ENCODE results near the gene OXCT2. TPM values are rescaled to one million over a fixed set of nuclear protein-coding genes. Genes with fewer than 3 reads are reported as not detected.

Gene OXCT2
- total RNA-seq, 1 donor from 2014 or later = 0.36 TPM

DNA sequence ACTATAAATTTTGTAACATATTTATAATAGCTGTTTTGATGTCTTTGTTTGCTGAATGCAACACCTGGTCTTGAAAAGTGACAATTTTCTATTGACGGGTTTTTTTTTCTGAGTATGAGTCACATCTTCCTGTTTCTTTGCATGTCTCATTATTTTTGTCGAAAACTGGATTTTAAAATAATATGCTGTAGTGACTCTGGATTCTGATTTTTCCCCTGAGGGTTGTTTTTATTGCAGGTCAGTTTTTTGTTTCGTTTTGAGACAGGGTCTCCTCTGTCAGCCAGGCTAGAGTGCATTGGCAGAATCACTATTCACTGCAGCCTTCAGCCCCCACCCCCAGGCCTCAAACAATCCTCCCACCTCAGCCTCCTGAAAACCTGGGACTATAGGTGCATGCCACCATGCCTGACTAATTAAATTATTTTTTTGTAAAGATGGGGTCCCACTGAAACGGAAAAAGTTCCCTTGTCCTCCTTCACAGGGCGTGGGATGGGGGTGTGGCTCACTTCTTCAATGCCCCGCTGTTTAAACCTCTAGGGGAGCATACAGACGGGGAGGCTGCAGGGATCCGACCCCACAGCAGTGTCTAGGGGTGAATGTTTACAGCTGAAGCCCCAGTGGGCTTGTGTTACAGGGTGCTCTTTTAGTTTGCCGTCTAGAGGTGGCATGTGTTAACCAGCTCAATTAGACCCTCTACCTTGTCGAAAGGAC is 43.8 kb downstream of the OXCT2 start:
- no peak for TF ChIP-seq EZH2 (IDR thresholded peaks at IDR 0.05; ENCODE audit: insufficient read depth, low read length)
- TF ChIP-seq CTCF (IDR thresholded peaks at IDR 0.05; ENCODE audit: insufficient read depth, low read depth, low read length) = no peak
- FAIRE-seq = no peak
- no peak for DNase-seq (ENCODE audit: low read depth)
- Histone ChIP-seq H3K9me3 (ENCODE audit: insufficient read depth, low read depth, low read length) (no peaks in the 10 kb centered on the region), H3K4me3 (ENCODE audit: insufficient read depth, low read depth, low read length) (no peak overlapping the region), H3K27me3 (ENCODE audit: insufficient read depth, low read length) (peaks cover 67% of the 10 kb centered on the region), H3K4me2 (ENCODE audit: low read length) (no peak overlapping the region), H3K27ac (ENCODE audit: low read depth, low read length) (no peak overlapping the region), H3K9ac (ENCODE audit: low read length) (no peak overlapping the region), H4K20me1 (ENCODE audit: insufficient read depth, low read length) (no peaks in the 10 kb centered on the region), H3K36me3 (ENCODE audit: insufficient read depth, low read length) (no peaks in the 10 kb centered on the region), H2AFZ (ENCODE audit: low read depth, low read length) (no peak overlapping the region), H3K4me1 (ENCODE audit: insufficient read depth, low read length) (no peaks in the 10 kb centered on the region), H3K79me2 (ENCODE audit: insufficient read depth, low read length) (no peaks in the 10 kb centered on the region)
- Mint-ChIP-seq H3K27ac (ENCODE audit: unreplicated experiment) (no peak overlapping the region), H3K4me3 (ENCODE audit: unreplicated experiment) (no peak overlapping the region), H3K27me3 (ENCODE audit: low read depth, unreplicated experiment) (peaks cover 74% of the 10 kb centered on the region), H3K9me3 (ENCODE audit: unreplicated experiment) (no peaks in the 10 kb centered on the region), H3K36me3 (ENCODE audit: low read depth, unreplicated experiment) (peaks cover 3% of the 10 kb centered on the region), H3K4me1 (ENCODE audit: low read depth, unreplicated experiment) (peaks cover 7% of the 10 kb centered on the region)

DNA sequence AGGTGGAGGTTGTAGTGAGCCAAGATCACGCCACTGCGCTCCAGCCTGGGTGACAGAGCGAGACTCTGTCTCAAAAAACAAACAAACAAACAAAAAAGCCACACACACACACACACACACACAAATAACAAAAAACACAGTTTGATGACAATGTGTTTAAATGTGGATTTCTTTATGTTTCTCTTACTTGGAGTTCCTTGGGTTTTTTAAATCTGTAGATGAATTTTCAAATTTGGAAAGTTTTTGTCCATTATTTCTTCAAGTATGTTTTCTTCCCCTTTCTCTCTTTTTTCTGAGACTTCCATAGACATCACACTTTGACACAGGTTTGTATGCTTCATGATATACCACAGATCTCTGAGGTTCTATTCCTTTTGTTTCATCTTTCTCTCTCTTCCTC is 44.5 kb downstream of the OXCT2 start:
- Mint-ChIP-seq H3K4me1 (ENCODE audit: low read depth, unreplicated experiment) (peaks cover 7% of the 10 kb centered on the region), H3K4me3 (ENCODE audit: unreplicated experiment) (no peak overlapping the region), H3K27me3 (ENCODE audit: low read depth, unreplicated experiment) (peaks cover 79% of the 10 kb centered on the region), H3K36me3 (ENCODE audit: low read depth, unreplicated experiment) (peaks cover 3% of the 10 kb centered on the region), H3K27ac (ENCODE audit: unreplicated experiment) (no peak overlapping the region), H3K9me3 (ENCODE audit: unreplicated experiment) (no peaks in the 10 kb centered on the region)
- H3K4me2 ChIP-seq (ENCODE audit: low read length) = no peak overlapping the region
- DNase-seq (ENCODE audit: low read depth) (no peak), FAIRE-seq (no peak)
- no peak overlapping the region for H3K4me3 ChIP-seq (ENCODE audit: insufficient read depth, low read depth, low read length)
- H3K79me2 ChIP-seq (ENCODE audit: insufficient read depth, low read length) = no peaks in the 10 kb centered on the region
- no peaks in the 10 kb centered on the region for H3K4me1 ChIP-seq (ENCODE audit: insufficient read depth, low read length)
- no peak for TF ChIP-seq EZH2 (IDR thresholded peaks at IDR 0.05; ENCODE audit: insufficient read depth, low read length)
- TF ChIP-seq CTCF (IDR thresholded peaks at IDR 0.05; ENCODE audit: insufficient read depth, low read depth, low read length) = no peak
- no peak overlapping the region for H3K9ac ChIP-seq (ENCODE audit: low read length)
- H4K20me1 ChIP-seq (ENCODE audit: insufficient read depth, low read length) = no peaks in the 10 kb centered on the region
- H3K36me3 ChIP-seq (ENCODE audit: insufficient read depth, low read length) = no peaks in the 10 kb centered on the region
- no peak overlapping the region for H3K27ac ChIP-seq (ENCODE audit: low read depth, low read length)
- no peak overlapping the region for H2AFZ ChIP-seq (ENCODE audit: low read depth, low read length)
- H3K27me3 ChIP-seq (ENCODE audit: insufficient read depth, low read length) = peaks cover 70% of the 10 kb centered on the region
- H3K9me3 ChIP-seq (ENCODE audit: insufficient read depth, low read depth, low read length) = no peaks in the 10 kb centered on the region

- no peak overlapping the region for H3K4me3 ChIP-seq (ENCODE audit: insufficient read depth, low read depth, low read length)
- Mint-ChIP-seq H3K27me3 (ENCODE audit: low read depth, unreplicated experiment) (peaks cover 71% of the 10 kb centered on the region), H3K4me3 (ENCODE audit: unreplicated experiment) (no peak overlapping the region), H3K27ac (ENCODE audit: unreplicated experiment) (no peak overlapping the region), H3K4me1 (ENCODE audit: low read depth, unreplicated experiment) (no peaks in the 10 kb centered on the region), H3K36me3 (ENCODE audit: low read depth, unreplicated experiment) (peaks cover 3% of the 10 kb centered on the region), H3K9me3 (ENCODE audit: unreplicated experiment) (no peaks in the 10 kb centered on the region)
- H3K27ac ChIP-seq (ENCODE audit: low read depth, low read length) = no peak overlapping the region
- H3K36me3 ChIP-seq (ENCODE audit: insufficient read depth, low read length) = no peaks in the 10 kb centered on the region
- H3K9me3 ChIP-seq (ENCODE audit: insufficient read depth, low read depth, low read length) = no peaks in the 10 kb centered on the region
- no peak for FAIRE-seq
- no peaks in the 10 kb centered on the region for H3K4me1 ChIP-seq (ENCODE audit: insufficient read depth, low read length)
- no peaks in the 10 kb centered on the region for H4K20me1 ChIP-seq (ENCODE audit: insufficient read depth, low read length)
- no peak overlapping the region for H3K4me2 ChIP-seq (ENCODE audit: low read length)
- no peak for TF ChIP-seq EZH2 (IDR thresholded peaks at IDR 0.05; ENCODE audit: insufficient read depth, low read length)
- TF ChIP-seq CTCF (IDR thresholded peaks at IDR 0.05; ENCODE audit: insufficient read depth, low read depth, low read length) = no peak
- H3K9ac ChIP-seq (ENCODE audit: low read length) = no peak overlapping the region
- no peaks in the 10 kb centered on the region for H3K79me2 ChIP-seq (ENCODE audit: insufficient read depth, low read length)
- H2AFZ ChIP-seq (ENCODE audit: low read depth, low read length) = no peak overlapping the region
- peaks cover 55% of the 10 kb centered on the region for H3K27me3 ChIP-seq (ENCODE audit: insufficient read depth, low read length)
- no peak for DNase-seq (ENCODE audit: low read depth)
These were observed 48.7 kb downstream of the OXCT2 start for GRCh38 chr1:39722495-39722894.

Measured in astrocyte (in vitro differentiated cells and primary cell).